ENCODE measurements around the gene TYRP1.
"Not testable (repeated sequence)": the region's sequence is repeated elsewhere in the genome, so short reads cannot be mapped to it uniquely, and the experiment has no call there.

The TYRP1 gene

DNA sequence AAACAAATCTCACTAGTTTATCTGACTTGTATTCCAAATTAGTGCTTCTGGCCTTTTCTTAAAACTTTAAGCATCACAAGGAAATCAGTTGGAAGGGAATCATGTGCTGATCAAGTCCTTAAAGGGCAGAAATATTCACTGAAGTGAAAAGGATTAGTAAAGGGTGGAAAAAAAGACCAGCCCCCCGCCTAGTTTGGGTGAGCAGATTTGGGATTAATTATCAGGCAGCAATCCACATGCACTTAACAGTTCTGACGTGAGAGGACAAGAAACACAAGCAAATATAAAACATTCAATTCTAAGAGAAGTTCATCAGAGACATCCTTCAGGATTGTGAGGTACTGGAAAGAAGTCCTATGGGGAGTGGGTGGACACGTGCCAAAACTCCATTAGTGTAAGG, at the start of gene TYRP1:
Gene TYRP1, plus strand, starts transcription at position 245 of the 400 bp plus-strand sequence. CDS start 612 bp downstream, outside the sequence.
- no peak for DNase-seq

DNA sequence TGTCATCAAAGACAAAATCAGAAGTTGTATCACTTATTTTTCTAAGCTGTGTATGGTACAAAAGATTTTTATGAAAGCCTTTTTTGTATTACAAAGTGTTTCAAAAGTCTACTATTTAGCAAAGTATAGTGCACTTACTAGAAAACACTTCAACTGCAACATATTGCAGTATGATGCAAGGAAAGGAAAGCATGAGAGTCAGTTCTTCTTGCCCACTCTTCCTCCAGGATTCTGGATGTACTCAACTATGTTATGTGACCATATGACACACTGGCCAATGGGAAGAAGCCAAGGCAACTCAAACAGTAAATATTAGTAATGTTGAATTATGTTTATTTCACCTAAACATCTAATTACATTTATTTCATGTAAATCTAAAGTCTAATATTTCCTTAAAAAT, 49.5 kb upstream of the TYRP1 start:
- no peak for DNase-seq

- no peak for DNase-seq
Measured at GRCh38 chr9:12648925-12649324, 44.3 kb upstream of the TYRP1 start.

- DNase-seq: no peak
Measured at GRCh38 chr9:12651125-12651524, 42.1 kb upstream of the TYRP1 start.

- DNase-seq: peak; percentile 30
Measured at GRCh38 chr9:12652973-12653372, 40.2 kb upstream of the TYRP1 start.

GRCh38 chr9:12656803-12657202, 36.4 kb upstream of the TYRP1 start:
- no peak for DNase-seq

DNA sequence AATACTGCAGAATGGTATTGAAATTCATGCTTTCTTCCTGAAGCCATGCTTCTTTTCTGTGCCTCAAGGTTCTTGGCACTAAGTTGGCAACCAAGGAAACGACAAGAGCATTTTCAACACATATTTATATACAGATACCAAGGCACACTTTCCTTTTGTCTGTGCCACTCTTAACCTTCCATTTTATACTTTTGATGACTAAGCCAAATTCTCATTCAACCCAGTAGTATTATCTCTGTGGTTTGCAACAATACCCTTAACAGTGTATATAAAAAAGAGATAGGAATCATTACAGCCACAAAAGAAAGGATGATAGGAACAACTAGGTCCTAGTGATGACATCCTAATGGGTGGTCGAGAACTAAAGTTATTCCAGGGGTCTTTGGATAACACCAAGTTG, 36.0 kb upstream of the TYRP1 start:
- no peak for DNase-seq

DNA sequence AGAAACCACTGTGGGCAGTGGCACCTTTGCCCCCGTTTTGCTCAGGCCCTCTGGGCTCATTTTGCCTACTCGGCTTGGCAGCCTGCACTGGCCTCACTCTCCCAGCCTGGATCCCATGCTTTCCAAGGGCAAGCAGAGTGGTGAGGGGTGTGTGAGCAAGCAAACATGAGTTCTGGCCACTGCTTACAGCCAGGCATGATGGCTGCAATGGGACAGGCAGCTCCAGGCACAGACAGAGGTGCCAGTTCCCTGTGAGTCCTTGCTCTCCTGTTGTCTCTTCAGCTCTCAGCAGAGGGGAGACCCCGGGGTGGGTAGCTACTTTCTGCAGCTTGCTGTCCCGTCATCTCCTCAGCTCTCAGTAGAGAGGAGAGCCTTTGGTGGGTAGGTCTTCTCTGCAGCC, 35.2 kb upstream of the TYRP1 start:
- DNase-seq: no peak

- DNase-seq: no peak
Measured at GRCh38 chr9:12658531-12659209, 34.5 kb upstream of the TYRP1 start.

- DNase-seq: no peak
Measured at GRCh38 chr9:12659220-12659619, 34.0 kb upstream of the TYRP1 start.

GRCh38 chr9:12666813-12667212, 26.4 kb upstream of the TYRP1 start:
- peak; percentile 3 for DNase-seq

DNA sequence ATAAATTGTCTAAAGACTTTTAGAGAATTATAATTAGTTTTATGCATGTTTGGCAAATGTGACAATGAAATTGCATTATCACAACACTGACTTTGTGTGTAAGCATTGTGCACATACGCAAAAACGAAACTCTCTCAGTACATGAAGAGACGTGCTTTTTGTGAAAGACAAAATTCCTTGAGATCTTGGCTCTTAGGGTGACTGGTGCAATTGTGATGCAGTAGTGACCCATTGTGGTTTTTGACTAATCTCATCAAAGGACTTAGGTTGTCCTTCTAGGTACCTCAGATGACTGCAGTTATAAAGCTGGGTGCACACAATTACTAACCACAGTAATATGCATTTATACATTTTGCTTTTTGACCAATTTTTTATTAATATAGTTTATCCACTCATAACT, 25.3 kb upstream of the TYRP1 start:
- DNase-seq: no peak

GRCh38 chr9:12670006-12670405, 23.2 kb upstream of the TYRP1 start:
- no peak for DNase-seq

DNA sequence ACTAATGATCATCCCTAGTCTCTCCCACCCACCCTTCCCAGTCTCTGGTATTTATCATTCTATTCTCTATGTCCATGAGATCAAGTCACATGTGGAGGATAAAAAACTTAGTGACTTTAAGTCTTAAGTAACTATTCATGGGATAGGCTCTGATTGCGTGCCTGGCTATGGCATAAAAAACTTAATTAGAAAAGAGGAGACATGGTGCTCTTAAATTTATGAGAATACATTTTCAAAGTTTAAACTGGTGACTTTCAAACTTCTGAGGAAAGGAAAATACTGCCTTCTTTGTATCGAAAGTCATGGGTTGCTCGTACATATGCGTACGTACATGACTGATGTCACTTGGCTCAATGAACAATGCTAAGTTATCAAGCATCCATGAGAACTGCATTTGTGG, 18.2 kb upstream of the TYRP1 start:
- DNase-seq: no peak

DNA sequence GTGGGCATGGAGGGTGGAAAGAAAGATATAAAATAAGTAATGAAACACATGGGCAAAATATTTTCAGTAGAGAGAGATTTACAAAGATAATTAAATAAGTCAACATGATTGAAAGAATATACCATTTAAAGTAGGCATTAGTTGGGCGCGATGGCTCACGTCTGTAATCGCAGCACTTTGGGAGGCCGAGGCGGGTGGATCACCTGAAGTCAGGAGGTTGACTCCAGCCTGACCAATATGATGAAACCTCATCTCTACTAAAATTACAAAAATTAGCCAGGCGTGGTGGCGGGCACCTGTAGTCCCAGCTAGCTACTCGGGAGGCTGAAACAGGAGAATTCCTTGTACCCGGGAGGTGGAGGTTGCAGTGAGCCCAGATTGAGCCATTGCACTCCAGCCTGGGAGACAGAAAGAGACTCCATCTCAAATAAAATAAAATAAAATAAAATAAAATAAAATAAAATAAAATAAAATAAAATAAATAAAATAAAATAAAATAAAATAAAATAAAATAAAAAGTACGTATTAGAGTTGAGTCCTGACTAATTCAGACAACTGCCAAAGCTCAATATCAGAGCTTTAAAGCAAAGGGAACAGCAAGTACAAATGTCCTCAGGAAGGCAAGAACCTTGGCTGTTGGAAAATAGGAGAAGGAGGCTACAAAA, 15.6 kb upstream of the TYRP1 start:
- not testable (repeated sequence) for DNase-seq

- DNase-seq: no peak
Measured at GRCh38 chr9:12680341-12680740, 12.8 kb upstream of the TYRP1 start.

- DNase-seq: no peak
Measured at GRCh38 chr9:12680757-12681156, 12.4 kb upstream of the TYRP1 start.

- DNase-seq: no peak
Measured at GRCh38 chr9:12681620-12682019, 11.6 kb upstream of the TYRP1 start.

GRCh38 chr9:12684974-12685373, 8.2 kb upstream of the TYRP1 start:
- no peak for DNase-seq

DNA sequence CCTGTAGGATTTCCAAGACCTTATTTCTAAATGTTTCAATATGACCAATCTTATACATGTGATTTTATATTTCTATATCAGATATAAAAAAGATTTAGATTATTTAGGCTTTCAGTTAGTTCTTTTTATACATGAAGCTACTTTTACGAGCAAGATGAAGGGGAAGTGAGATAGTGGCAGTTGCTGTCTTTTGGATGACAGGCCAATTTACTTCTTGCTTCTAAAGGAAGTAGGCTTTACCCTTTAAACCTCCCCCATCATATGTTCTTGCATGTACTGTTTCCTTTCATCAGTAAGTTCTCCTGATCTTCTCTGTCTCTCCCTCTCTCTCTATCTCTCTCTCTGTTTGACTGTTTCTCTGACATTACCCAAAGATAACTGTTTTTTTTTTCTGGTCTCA, 4.0 kb upstream of the TYRP1 start:
- peak; percentile 64 for DNase-seq

DNA sequence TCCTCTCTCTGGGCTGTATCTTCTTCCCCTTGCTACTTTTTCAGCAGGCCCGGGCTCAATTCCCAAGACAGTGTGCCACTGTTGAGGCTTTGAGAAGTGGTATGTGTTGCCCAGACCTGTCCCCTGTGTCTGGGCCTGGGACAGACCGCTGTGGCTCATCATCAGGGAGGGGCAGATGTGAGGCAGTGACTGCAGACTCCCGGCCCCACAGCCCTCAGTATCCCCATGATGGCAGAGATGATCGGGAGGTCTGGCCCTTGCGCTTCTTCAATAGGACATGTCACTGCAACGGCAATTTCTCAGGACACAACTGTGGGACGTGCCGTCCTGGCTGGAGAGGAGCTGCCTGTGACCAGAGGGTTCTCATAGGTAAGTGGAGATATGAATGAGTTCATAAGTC, 828 bp downstream of the TYRP1 start:
- no peak for DNase-seq

GRCh38 chr9:12695474-12695873, 2.3 kb downstream of the TYRP1 start:
- DNase-seq: no peak

GRCh38 chr9:12696931-12697622, 3.9 kb downstream of the TYRP1 start:
- no peak for DNase-seq

- DNase-seq: peak; percentile 78
Measured at GRCh38 chr9:12697719-12698118, 4.5 kb downstream of the TYRP1 start.
